ENCODE measurements around the gene CASK.

Gene CASK

GRCh38 chrX:41692162-41692749, 231.1 kb downstream of the CASK start:
- Histone ChIP-seq H3K27ac (ENCODE audit: low read depth, low read length) (no peak overlapping the region), H3K4me3 (ENCODE audit: low read length) (no peak overlapping the region), H3F3A (ENCODE audit: control insufficient read depth, insufficient read depth) (no peaks in the 10 kb centered on the region), H3K4me2 (ENCODE audit: low read length) (no peak overlapping the region), H3K9me3 (ENCODE audit: control insufficient read depth, insufficient read depth, low read length) (no peaks in the 10 kb centered on the region), H3K9me2 (replicated peaks; ENCODE audit: control insufficient read depth, low read length) (no peaks in the 10 kb centered on the region), H3K79me2 (ENCODE audit: control insufficient read depth, low read length) (no peaks in the 10 kb centered on the region), H3K36me3 (ENCODE audit: control insufficient read depth, low read length) (no peaks in the 10 kb centered on the region), H3K4me1 (ENCODE audit: control insufficient read depth, low read length) (peaks cover 14% of the 10 kb centered on the region), H3K27me3 (ENCODE audit: control insufficient read depth, low read length) (no peaks in the 10 kb centered on the region), H4K20me1 (ENCODE audit: control insufficient read depth, insufficient read depth, low read depth, low read length) (no peaks in the 10 kb centered on the region)
- TF ChIP-seq EZH2phosphoT487 (IDR thresholded peaks at IDR 0.05; ENCODE audit: borderline replicate concordance, low read length) (no peak), CTCF (IDR thresholded peaks at IDR 0.05; ENCODE audit: low read depth, low read length, poor library complexity, severe bottlenecking) (no peak)

- Histone ChIP-seq H3K36me3 (ENCODE audit: control insufficient read depth, low read length) (no peaks in the 10 kb centered on the region), H3K9me2 (replicated peaks; ENCODE audit: control insufficient read depth, low read length) (no peaks in the 10 kb centered on the region), H3K9me3 (ENCODE audit: control insufficient read depth, insufficient read depth, low read length) (no peaks in the 10 kb centered on the region), H3K27me3 (ENCODE audit: control insufficient read depth, low read length) (no peaks in the 10 kb centered on the region), H3K4me3 (ENCODE audit: low read length) (no peak overlapping the region), H3K4me2 (ENCODE audit: low read length) (no peak overlapping the region), H3K27ac (ENCODE audit: low read depth, low read length) (no peak overlapping the region), H3F3A (ENCODE audit: control insufficient read depth, insufficient read depth) (no peaks in the 10 kb centered on the region), H3K4me1 (ENCODE audit: control insufficient read depth, low read length) (peaks cover 23% of the 10 kb centered on the region), H4K20me1 (ENCODE audit: control insufficient read depth, insufficient read depth, low read depth, low read length) (no peaks in the 10 kb centered on the region), H3K79me2 (ENCODE audit: control insufficient read depth, low read length) (no peaks in the 10 kb centered on the region)
- TF ChIP-seq EZH2phosphoT487 (IDR thresholded peaks at IDR 0.05; ENCODE audit: borderline replicate concordance, low read length) (no peak), CTCF (IDR thresholded peaks at IDR 0.05; ENCODE audit: low read depth, low read length, poor library complexity, severe bottlenecking) (no peak)
Measured at GRCh38 chrX:41689711-41690110, 233.6 kb downstream of the CASK start.

- Histone ChIP-seq H3F3A (ENCODE audit: control insufficient read depth, insufficient read depth) (no peaks in the 10 kb centered on the region), H3K4me2 (ENCODE audit: low read length) (peak within 1 kb of the TSS; percentile 11; the same call in 1 of the 2 replicates), H3K79me2 (ENCODE audit: control insufficient read depth, low read length) (no peaks in the 10 kb centered on the region), H3K27me3 (ENCODE audit: control insufficient read depth, low read length) (no peaks in the 10 kb centered on the region), H3K4me3 (ENCODE audit: low read length) (no peak within 1 kb of the TSS), H4K20me1 (ENCODE audit: control insufficient read depth, insufficient read depth, low read depth, low read length) (no peaks in the 10 kb centered on the region), H3K9me2 (replicated peaks; ENCODE audit: control insufficient read depth, low read length) (no peaks in the 10 kb centered on the region), H3K27ac (ENCODE audit: low read depth, low read length) (no peak within 1 kb of the TSS), H3K4me1 (ENCODE audit: control insufficient read depth, low read length) (peaks cover 23% of the 10 kb centered on the region), H3K36me3 (ENCODE audit: control insufficient read depth, low read length) (no peaks in the 10 kb centered on the region), H3K9me3 (ENCODE audit: control insufficient read depth, insufficient read depth, low read length) (no peaks in the 10 kb centered on the region)
- no peak for TF ChIP-seq CTCF (IDR thresholded peaks at IDR 0.05; ENCODE audit: low read depth, low read length, poor library complexity, severe bottlenecking)
Measured at GRCh38 chrX:41688835-41689234, 234.5 kb downstream of the CASK start, which contains the start of gene GPR34. Gene GPR34, plus strand, starts transcription at chrX:41688973. Its CDS starts 6,661 bp downstream, at chrX:41695634.
